ENCODE results near the gene SPATA21.

DNA sequence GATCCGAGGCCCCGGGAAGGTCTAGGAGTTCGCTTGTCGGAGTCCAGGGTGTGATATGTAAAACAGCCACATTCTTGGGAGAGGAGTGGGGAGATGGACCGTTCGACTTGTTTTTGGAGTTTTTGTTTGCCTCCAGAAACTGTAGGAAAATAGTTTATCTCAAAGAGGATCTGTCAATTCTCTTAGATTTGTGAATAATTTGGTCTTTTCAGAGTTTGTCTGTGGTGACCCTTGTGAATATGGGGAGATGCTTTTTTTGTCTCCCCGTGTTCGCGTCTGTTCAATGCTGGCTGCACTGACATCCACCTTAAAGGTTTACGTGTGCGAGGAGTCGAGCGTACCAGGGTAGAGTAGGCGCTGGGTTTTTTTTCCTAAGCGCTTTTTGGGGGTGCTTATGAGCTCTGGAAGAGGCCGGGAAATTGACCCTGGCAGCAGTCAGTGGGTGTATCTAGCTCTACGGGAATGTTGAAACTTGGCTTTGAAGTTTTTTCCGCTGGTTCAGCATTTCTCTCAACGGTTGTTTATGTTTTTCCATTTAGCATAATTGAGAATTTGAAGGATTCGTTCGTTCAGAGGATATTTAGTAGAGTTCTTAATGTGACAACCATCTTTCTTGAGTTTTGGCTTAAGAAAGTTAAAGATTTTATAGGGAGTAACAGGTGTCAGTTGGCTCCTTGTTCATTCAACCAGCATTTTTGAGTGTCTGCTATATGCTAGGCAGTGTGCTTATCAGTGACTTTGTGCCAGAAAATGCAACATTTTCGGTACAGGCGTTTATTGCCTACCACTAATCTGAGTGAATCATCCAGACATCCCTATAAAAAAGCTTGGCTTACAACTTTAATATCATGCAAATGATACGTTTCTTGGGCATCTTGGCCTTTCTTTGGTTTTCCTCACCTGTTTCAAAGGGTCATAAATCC is 69.0 kb downstream of the SPATA21 start:
- TF ChIP-seq, protein P1, sequence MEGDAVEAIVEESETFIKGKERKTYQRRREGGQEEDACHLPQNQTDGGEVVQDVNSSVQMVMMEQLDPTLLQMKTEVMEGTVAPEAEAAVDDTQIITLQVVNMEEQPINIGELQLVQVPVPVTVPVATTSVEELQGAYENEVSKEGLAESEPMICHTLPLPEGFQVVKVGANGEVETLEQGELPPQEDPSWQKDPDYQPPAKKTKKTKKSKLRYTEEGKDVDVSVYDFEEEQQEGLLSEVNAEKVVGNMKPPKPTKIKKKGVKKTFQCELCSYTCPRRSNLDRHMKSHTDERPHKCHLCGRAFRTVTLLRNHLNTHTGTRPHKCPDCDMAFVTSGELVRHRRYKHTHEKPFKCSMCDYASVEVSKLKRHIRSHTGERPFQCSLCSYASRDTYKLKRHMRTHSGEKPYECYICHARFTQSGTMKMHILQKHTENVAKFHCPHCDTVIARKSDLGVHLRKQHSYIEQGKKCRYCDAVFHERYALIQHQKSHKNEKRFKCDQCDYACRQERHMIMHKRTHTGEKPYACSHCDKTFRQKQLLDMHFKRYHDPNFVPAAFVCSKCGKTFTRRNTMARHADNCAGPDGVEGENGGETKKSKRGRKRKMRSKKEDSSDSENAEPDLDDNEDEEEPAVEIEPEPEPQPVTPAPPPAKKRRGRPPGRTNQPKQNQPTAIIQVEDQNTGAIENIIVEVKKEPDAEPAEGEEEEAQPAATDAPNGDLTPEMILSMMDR (IDR thresholded peaks at IDR 0.05; ENCODE audit: insufficient read depth, low read length, poor library complexity, severe bottlenecking) = no peak
- TF ChIP-seq EZH2phosphoT487 (conservative IDR thresholded peaks at IDR 0.05; ENCODE audit: low read length) = no peak
